Measurements from ENCODE around the gene BTBD17.

Gene BTBD17

DNA sequence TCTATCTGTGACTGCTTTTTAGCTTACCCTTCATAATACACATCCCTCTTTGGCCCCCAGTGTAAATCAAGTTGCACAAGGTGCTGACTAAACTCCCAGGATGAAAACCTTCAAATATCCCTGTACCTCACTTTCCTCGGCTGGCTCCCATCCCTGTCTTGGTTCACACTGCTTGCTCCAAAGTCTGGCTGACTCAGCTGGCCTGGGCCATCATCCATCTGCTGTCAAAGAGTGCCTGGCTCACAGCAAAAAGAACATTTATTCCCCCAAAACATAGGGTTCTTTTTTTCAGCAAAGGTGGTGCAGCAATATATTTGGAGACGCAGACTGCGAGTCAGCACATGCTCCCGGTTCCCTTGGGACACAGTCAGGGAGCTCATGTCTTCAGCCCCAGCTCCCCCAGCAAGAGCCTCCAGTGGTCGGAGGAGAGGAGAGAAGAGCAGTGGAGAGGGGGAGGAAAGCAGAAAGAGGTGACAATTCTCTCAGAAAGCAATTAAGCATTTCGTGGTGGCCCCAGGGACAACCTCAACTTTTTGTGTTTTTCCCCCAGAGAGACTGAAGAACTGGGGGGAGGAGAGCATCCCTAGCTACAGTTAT is 31.8 kb upstream of the BTBD17 start:
- Histone ChIP-seq H3K4me2 (ENCODE audit: low read depth, low read length, poor library complexity, severe bottlenecking) (no peak overlapping the region), H3K4me3 (ENCODE audit: low read length, poor library complexity, severe bottlenecking) (no peak overlapping the region), H3K9me3 (ENCODE audit: insufficient read depth, low read depth, low read length) (no peaks in the 10 kb centered on the region), H3K79me2 (ENCODE audit: insufficient read depth, low read length) (no peaks in the 10 kb centered on the region), H3F3A (ENCODE audit: low read depth) (no peaks in the 10 kb centered on the region), H2AFZ (ENCODE audit: low read length) (no peak overlapping the region), H4K20me1 (ENCODE audit: insufficient read depth, low read length, poor library complexity, severe bottlenecking) (no peaks in the 10 kb centered on the region), H3K27me3 (ENCODE audit: insufficient read depth, low read length, poor library complexity, severe bottlenecking) (no peaks in the 10 kb centered on the region), H3K36me3 (ENCODE audit: insufficient read depth, low read length) (no peaks in the 10 kb centered on the region), H3K4me1 (ENCODE audit: insufficient read depth, low read length, poor library complexity, severe bottlenecking) (no peaks in the 10 kb centered on the region), H3K9me2 (replicated peaks; ENCODE audit: low read depth, low read length) (no peaks in the 10 kb centered on the region), H3K9ac (ENCODE audit: low read depth, low read length, poor library complexity, severe bottlenecking) (no peak overlapping the region)
- TF ChIP-seq EZH2phosphoT487 (IDR thresholded peaks at IDR 0.05; ENCODE audit: borderline replicate concordance) (no peak), CTCF (conservative IDR thresholded peaks at IDR 0.05; ENCODE audit: low read length) (no peak)

DNA sequence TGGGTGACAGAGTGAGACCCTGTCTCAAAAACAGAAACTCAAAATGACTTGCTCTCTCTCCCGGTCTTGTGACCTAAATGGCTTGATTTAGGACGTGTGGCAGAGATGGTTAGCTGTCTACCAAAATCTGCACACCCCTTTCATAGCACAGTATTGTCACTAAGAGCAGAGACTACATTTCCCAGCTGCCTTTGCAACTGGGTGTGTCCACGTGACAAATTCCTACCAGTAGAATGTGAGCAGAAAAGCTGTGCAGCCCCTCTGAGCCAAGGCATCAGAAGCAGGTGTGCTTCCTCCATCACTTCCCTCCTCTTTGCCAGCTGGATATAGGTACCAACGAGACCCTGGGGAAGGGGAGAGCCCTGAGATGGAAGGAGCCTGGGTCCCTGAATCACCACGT is 31.2 kb upstream of the BTBD17 start:
- no peaks in the 10 kb centered on the region for H3K4me1 ChIP-seq (ENCODE audit: insufficient read depth, low read length, poor library complexity, severe bottlenecking)
- H3K27me3 ChIP-seq (ENCODE audit: insufficient read depth, low read length, poor library complexity, severe bottlenecking): no peaks in the 10 kb centered on the region
- TF ChIP-seq EZH2phosphoT487 (IDR thresholded peaks at IDR 0.05; ENCODE audit: borderline replicate concordance) (no peak), CTCF (conservative IDR thresholded peaks at IDR 0.05; ENCODE audit: low read length) (no peak)
- H3K4me2 ChIP-seq (ENCODE audit: low read depth, low read length, poor library complexity, severe bottlenecking): no peak overlapping the region
- H4K20me1 ChIP-seq (ENCODE audit: insufficient read depth, low read length, poor library complexity, severe bottlenecking): no peaks in the 10 kb centered on the region
- no peaks in the 10 kb centered on the region for H3K79me2 ChIP-seq (ENCODE audit: insufficient read depth, low read length)
- H3K4me3 ChIP-seq (ENCODE audit: low read length, poor library complexity, severe bottlenecking): no peak overlapping the region
- H3K9me3 ChIP-seq (ENCODE audit: insufficient read depth, low read depth, low read length): no peaks in the 10 kb centered on the region
- no peaks in the 10 kb centered on the region for H3K9me2 ChIP-seq (replicated peaks; ENCODE audit: low read depth, low read length)
- no peaks in the 10 kb centered on the region for H3F3A ChIP-seq (ENCODE audit: low read depth)
- H3K36me3 ChIP-seq (ENCODE audit: insufficient read depth, low read length): no peaks in the 10 kb centered on the region
- no peak overlapping the region for H2AFZ ChIP-seq (ENCODE audit: low read length)
- H3K9ac ChIP-seq (ENCODE audit: low read depth, low read length, poor library complexity, severe bottlenecking): no peak overlapping the region

GRCh38 chr17:74391771-74392170 is 30.1 kb upstream of the BTBD17 start:
- Histone ChIP-seq H4K20me1 (ENCODE audit: insufficient read depth, low read length, poor library complexity, severe bottlenecking) (no peaks in the 10 kb centered on the region), H3K79me2 (ENCODE audit: insufficient read depth, low read length) (no peaks in the 10 kb centered on the region), H3K9me2 (replicated peaks; ENCODE audit: low read depth, low read length) (no peaks in the 10 kb centered on the region), H3K4me3 (ENCODE audit: low read length, poor library complexity, severe bottlenecking) (no peak overlapping the region), H3F3A (ENCODE audit: low read depth) (no peaks in the 10 kb centered on the region), H3K9ac (ENCODE audit: low read depth, low read length, poor library complexity, severe bottlenecking) (no peak overlapping the region), H3K9me3 (ENCODE audit: insufficient read depth, low read depth, low read length) (no peaks in the 10 kb centered on the region), H3K36me3 (ENCODE audit: insufficient read depth, low read length) (no peaks in the 10 kb centered on the region), H3K4me2 (ENCODE audit: low read depth, low read length, poor library complexity, severe bottlenecking) (no peak overlapping the region), H3K27me3 (ENCODE audit: insufficient read depth, low read length, poor library complexity, severe bottlenecking) (no peaks in the 10 kb centered on the region), H2AFZ (ENCODE audit: low read length) (no peak overlapping the region), H3K4me1 (ENCODE audit: insufficient read depth, low read length, poor library complexity, severe bottlenecking) (no peaks in the 10 kb centered on the region)
- TF ChIP-seq CTCF (conservative IDR thresholded peaks at IDR 0.05; ENCODE audit: low read length): no peak
- no peak for TF ChIP-seq EZH2phosphoT487 (IDR thresholded peaks at IDR 0.05; ENCODE audit: borderline replicate concordance)

Data from Loucy (cell line).